Stimulated activated CD4-positive, alpha-beta T cell treated with anti-CD3 and anti-CD28 coated beads, Interleukin-1b, Interleukin-23, amount 100 ng/mL, for 24 hours (primary cell): ENCODE measurements around the gene GFRA1.
"Not testable (repeated sequence)": the region's sequence is repeated elsewhere in the genome, so short reads cannot be mapped to it uniquely, and the experiment has no call there.

ENCODE experiments used
- DNase-seq, 4 experiments: peaks; one replicate each; pipeline ENCODE4 v3.0.0-alpha.2; 2020; ENCODE audit warnings: low read depth in 4 of 4, low spot score in 1 of 4

The GFRA1 gene

GRCh38 chr10:116073510-116073909, 199.5 kb downstream of the GFRA1 start:
- no peak for DNase-seq

GRCh38 chr10:116073001-116073400, 200.0 kb downstream of the GFRA1 start:
- no peak for DNase-seq

- DNase-seq: no peak
These were observed 201.4 kb downstream of the GFRA1 start for GRCh38 chr10:116071453-116072148.

- no peak for DNase-seq
These were observed 202.2 kb downstream of the GFRA1 start for GRCh38 chr10:116070743-116071320.

- DNase-seq: no peak
These were observed 203.2 kb downstream of the GFRA1 start for GRCh38 chr10:116069856-116070255.

- no peak for DNase-seq
These were observed 205.2 kb downstream of the GFRA1 start for GRCh38 chr10:116067825-116068224.

- DNase-seq: no peak
These were observed 209.9 kb downstream of the GFRA1 start for GRCh38 chr10:116063107-116063506.

GRCh38 chr10:116060864-116061263, 212.1 kb downstream of the GFRA1 start:
- DNase-seq: no peak

GRCh38 chr10:116059320-116059719, 213.7 kb downstream of the GFRA1 start:
- no peak for DNase-seq

- DNase-seq: no peak
These were observed 216.3 kb downstream of the GFRA1 start for GRCh38 chr10:116056445-116057293.

GRCh38 chr10:116055917-116056252, 217.1 kb downstream of the GFRA1 start:
- no peak for DNase-seq

- no peak for DNase-seq
These were observed 217.6 kb downstream of the GFRA1 start for GRCh38 chr10:116055252-116055916.

GRCh38 chr10:116053910-116054309, 219.1 kb downstream of the GFRA1 start:
- DNase-seq: no peak

- not testable (repeated sequence) for DNase-seq
These were observed 219.8 kb downstream of the GFRA1 start for GRCh38 chr10:116053009-116053730.

- not testable (repeated sequence) for DNase-seq
These were observed 220.5 kb downstream of the GFRA1 start for GRCh38 chr10:116052522-116052921.

- no peak for DNase-seq
These were observed 223.1 kb downstream of the GFRA1 start for GRCh38 chr10:116049974-116050304.

GRCh38 chr10:116049158-116049973, 223.6 kb downstream of the GFRA1 start:
- no peak for DNase-seq

GRCh38 chr10:116045366-116046356, 227.3 kb downstream of the GFRA1 start:
- DNase-seq: no peak

GRCh38 chr10:116044801-116045248, 228.2 kb downstream of the GFRA1 start:
- no peak for DNase-seq
